ENCODE measurements around the gene NCKAP5.

DNA sequence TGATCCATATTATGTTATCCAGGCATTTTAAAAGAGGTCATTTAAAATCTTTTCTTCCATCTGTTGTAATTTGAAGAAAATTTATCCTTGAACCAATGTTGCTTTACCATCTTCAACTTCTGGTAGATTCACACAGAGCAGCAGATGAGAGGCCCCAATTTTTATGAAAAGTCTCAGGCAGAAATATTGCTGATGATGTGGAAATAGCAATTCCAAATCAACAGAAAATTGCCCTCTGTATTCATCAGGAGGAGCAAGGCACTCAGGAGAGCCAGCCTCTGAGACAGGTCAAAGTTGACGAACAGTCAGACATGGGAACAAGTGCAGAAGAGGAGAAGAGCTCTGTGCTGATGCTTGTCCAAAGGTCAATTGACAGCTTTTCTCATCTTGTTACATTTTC, 444.9 kb downstream of the NCKAP5 start:
- TF ChIP-seq, protein P1, sequence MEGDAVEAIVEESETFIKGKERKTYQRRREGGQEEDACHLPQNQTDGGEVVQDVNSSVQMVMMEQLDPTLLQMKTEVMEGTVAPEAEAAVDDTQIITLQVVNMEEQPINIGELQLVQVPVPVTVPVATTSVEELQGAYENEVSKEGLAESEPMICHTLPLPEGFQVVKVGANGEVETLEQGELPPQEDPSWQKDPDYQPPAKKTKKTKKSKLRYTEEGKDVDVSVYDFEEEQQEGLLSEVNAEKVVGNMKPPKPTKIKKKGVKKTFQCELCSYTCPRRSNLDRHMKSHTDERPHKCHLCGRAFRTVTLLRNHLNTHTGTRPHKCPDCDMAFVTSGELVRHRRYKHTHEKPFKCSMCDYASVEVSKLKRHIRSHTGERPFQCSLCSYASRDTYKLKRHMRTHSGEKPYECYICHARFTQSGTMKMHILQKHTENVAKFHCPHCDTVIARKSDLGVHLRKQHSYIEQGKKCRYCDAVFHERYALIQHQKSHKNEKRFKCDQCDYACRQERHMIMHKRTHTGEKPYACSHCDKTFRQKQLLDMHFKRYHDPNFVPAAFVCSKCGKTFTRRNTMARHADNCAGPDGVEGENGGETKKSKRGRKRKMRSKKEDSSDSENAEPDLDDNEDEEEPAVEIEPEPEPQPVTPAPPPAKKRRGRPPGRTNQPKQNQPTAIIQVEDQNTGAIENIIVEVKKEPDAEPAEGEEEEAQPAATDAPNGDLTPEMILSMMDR (IDR thresholded peaks at IDR 0.05; ENCODE audit: borderline replicate concordance, extremely low read depth, low read length, poor library complexity, severe bottlenecking): no peak
- no peak for TF ChIP-seq EZH2 (IDR thresholded peaks at IDR 0.05; ENCODE audit: borderline replicate concordance, low read depth, low read length, severe bottlenecking)

All from DND-41 (cell line).